ENCODE results near the gene SDHC. TPM values are rescaled to one million over a fixed set of nuclear protein-coding genes. Genes with fewer than 3 reads are reported as not detected.

SDHC gene, protein sequence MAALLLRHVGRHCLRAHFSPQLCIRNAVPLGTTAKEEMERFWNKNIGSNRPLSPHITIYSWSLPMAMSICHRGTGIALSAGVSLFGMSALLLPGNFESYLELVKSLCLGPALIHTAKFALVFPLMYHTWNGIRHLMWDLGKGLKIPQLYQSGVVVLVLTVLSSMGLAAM
- 236 to 252 TPM (median 244 TPM) in 5 replicates for total RNA-seq (2022; extraction: Qiagen RNA extraction; ENCODE audit: low read depth)

DNA sequence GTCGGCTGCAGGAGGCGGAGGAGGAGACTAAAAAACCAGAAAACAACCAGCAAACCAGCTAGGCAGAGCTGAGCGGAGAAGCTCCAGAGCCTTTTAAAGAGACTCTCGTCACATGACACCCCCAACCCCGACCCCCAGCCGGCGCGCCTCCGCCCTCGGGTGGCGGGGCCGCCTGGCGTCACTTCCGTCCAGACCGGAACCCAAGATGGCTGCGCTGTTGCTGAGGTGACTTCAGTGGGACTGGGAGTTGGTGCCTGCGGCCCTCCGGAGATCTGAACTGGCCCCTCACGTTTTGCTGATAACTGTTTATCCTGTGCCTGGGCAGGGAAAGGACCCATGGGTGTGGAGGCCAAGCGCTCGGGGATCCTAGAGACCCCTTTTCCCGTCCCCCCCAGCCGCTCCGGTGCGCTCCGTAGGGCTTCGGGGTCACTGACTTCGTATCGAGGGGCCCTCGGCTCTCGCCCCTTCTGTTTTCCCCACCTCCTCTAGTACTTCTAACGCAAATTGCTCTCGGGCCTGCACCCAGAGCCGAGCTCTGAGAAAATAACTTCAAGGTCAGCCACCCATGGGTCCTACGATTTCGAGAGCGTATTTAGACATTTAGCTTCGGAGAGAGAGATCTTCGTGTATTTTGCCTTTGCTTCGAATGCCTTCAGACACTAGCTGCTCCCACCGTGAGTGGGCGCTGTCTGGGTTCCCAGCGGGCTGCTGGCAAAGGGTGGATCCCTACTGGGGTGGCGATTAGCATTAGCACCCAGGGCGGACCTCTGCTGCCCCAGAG lies at the start of gene SDHC:
Gene SDHC, plus strand, starts transcription at position 181 of the 781 bp plus-strand sequence. Its CDS starts 25 bp downstream, at position 206.

DNA sequence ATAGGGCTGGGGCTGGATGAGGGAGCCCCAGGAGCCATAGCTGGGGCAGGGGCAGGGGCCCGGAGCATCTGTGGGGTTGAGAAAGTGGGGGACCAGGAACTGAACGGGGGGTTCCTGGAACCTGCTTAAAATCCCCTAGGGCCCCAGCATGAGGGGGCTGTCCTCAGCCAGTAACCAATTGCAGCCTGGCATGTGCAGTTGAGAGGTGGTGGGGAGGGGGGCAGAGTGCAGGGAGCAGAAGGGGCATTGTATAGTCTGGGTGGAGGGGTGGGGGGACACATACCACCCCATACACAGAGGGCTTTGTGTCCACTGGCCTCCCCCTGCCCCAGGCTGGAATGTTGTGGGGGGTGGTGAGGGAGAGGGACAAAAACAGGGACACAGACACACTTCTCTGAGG lies 4.3 kb upstream of the SDHC start, which contains the start of gene MPZ:
Gene MPZ, minus strand, starts transcription at position 101 of the 400 bp plus-strand sequence. Its CDS starts 63 bp downstream, at position 38.

DNA sequence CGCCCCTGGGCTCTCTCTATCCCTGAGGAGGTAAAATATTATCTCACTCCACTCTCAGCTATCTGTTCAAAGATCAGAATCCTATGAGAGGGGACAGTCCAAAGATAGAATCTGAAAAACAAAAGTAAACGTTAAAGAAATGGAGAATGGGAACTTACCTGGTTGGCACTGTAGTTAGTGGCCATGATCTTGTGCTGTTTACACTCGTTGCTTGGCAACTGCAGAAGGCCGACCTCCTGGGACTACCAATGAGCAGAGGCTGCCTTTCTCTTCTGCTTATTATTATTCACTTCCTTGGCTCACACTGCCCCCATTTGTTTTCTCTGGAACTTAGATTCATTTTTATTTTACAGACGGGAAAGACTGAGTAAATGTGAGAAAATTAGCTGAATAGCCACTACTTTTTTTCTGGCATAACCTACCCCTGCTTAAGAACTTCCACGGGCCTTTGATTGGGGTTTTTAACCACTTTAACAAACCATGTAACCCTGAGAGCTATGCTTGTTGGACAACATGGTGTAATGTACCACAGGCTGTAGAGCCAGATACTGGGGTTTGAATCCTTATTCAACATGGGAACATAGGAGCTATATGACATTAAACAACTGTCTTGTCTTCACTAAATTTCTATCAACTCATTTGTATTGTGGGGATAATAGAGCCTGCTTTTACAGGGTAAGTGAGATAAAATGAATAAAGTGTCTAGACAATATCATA lies 53.7 kb downstream of the SDHC start, which contains the start of gene CFAP126:
Gene CFAP126, minus strand, starts transcription at position 193 of the 717 bp plus-strand sequence. Its CDS starts 8 bp downstream, at position 185.

Other genes starting within 250 kb of the SDHC start
- 0.06 to 0.19 TPM (median 0.08 TPM) in 5 replicates for gene ARHGAP30, start 244.5 kb upstream of the SDHC start, total RNA-seq (2022; extraction: Qiagen RNA extraction; ENCODE audit: low read depth)
- gene NECTIN4, start 224.8 kb upstream of the SDHC start, total RNA-seq (2022; extraction: Qiagen RNA extraction; ENCODE audit: low read depth), result 0.81 to 2.9 TPM (median 2.0 TPM) in 5 replicates
- 1.1 to 2.2 TPM (median 2.0 TPM) in 5 replicates for gene KLHDC9, start 216.0 kb upstream of the SDHC start, total RNA-seq (2022; extraction: Qiagen RNA extraction; ENCODE audit: low read depth)
- 106 to 128 TPM (median 117 TPM) in 5 replicates for gene PFDN2, start 196.3 kb upstream of the SDHC start, total RNA-seq (2022; extraction: Qiagen RNA extraction; ENCODE audit: low read depth)
- 23.3 to 38.9 TPM (median 30.2 TPM) in 5 replicates for gene NIT1, start 196.3 kb upstream of the SDHC start, total RNA-seq (2022; extraction: Qiagen RNA extraction; ENCODE audit: low read depth)
- gene DEDD, start 181.7 kb upstream of the SDHC start, total RNA-seq (2022; extraction: Qiagen RNA extraction; ENCODE audit: low read depth), result 24.5 to 35.9 TPM (median 32.3 TPM) in 5 replicates
- gene UFC1, start 160.4 kb upstream of the SDHC start, total RNA-seq (2022; extraction: Qiagen RNA extraction; ENCODE audit: low read depth), result 85.4 to 154 TPM (median 93.0 TPM) in 5 replicates
- gene USP21, start 154.9 kb upstream of the SDHC start, total RNA-seq (2022; extraction: Qiagen RNA extraction; ENCODE audit: low read depth), result 15.0 to 24.1 TPM (median 20.5 TPM) in 5 replicates
- 10.7 to 19.4 TPM (median 16.6 TPM) in 5 replicates for gene PPOX, start 148.0 kb upstream of the SDHC start, total RNA-seq (2022; extraction: Qiagen RNA extraction; ENCODE audit: low read depth)
- 18.3 to 28.9 TPM (median 25.6 TPM) in 5 replicates for gene B4GALT3, start 136.9 kb upstream of the SDHC start, total RNA-seq (2022; extraction: Qiagen RNA extraction; ENCODE audit: low read depth)
- 0.02 TPM in 1 of 5 replicates, not detected in the others for gene ADAMTS4, start 115.3 kb upstream of the SDHC start, total RNA-seq (2022; extraction: Qiagen RNA extraction; ENCODE audit: low read depth)
- gene NDUFS2, start 112.0 kb upstream of the SDHC start, total RNA-seq (2022; extraction: Qiagen RNA extraction; ENCODE audit: low read depth), result 79.0 to 87.4 TPM (median 84.3 TPM) in 5 replicates
- gene FCER1G, start 99.1 kb upstream of the SDHC start, total RNA-seq (2022; extraction: Qiagen RNA extraction; ENCODE audit: low read depth), result 0.70 TPM in 1 of 5 replicates, not detected in the others
- not detected in 5 replicates for gene APOA2, start 90.8 kb upstream of the SDHC start, total RNA-seq (2022; extraction: Qiagen RNA extraction; ENCODE audit: low read depth)
- gene TOMM40L, start 88.3 kb upstream of the SDHC start, total RNA-seq (2022; extraction: Qiagen RNA extraction; ENCODE audit: low read depth), result 9.5 to 12.8 TPM (median 11.3 TPM) in 5 replicates
- gene NR1I3, start 76.2 kb upstream of the SDHC start, total RNA-seq (2022; extraction: Qiagen RNA extraction; ENCODE audit: low read depth), result not detected in 5 replicates
- 0.11 TPM in 1 of 5 replicates, not detected in the others for gene PCP4L1, start 55.6 kb upstream of the SDHC start, total RNA-seq (2022; extraction: Qiagen RNA extraction; ENCODE audit: low read depth)
- 0.21 to 0.57 TPM (median 0.45 TPM) in 4 of 5 replicates, not detected in the other for gene MPZ, start 4.4 kb upstream of the SDHC start, total RNA-seq (2022; extraction: Qiagen RNA extraction; ENCODE audit: low read depth)
- gene CFAP126, start 53.5 kb downstream of the SDHC start, total RNA-seq (2022; extraction: Qiagen RNA extraction; ENCODE audit: low read depth), result 0.33 to 0.60 TPM (median 0.49 TPM) in 3 of 5 replicates, not detected in the others
- gene FCGR2A, start 191.1 kb downstream of the SDHC start, total RNA-seq (2022; extraction: Qiagen RNA extraction; ENCODE audit: low read depth), result not detected in 5 replicates
- gene HSPA6, start 210.2 kb downstream of the SDHC start, total RNA-seq (2022; extraction: Qiagen RNA extraction; ENCODE audit: low read depth), result 1.1 to 10.4 TPM (median 2.8 TPM) in 5 replicates
- not detected in 5 replicates for gene FCGR3A, start 235.4 kb downstream of the SDHC start, total RNA-seq (2022; extraction: Qiagen RNA extraction; ENCODE audit: low read depth)